HepG2 (cell line): ENCODE results near the gene FRS2. TPM values are rescaled to one million over a fixed set of nuclear protein-coding genes. Genes with fewer than 3 reads are reported as not detected.

Source experiments
- ARHGAP35 ChIP-seq: sonication (generic); formaldehyde crosslinking; IDR thresholded peaks from 2 replicates; pipeline ENCODE4 v1.9.0; 2022; ENCODE audit warnings: mild to moderate bottlenecking, inconsistent platforms, moderate library complexity, missing genetic modification reagents, borderline replicate concordance
- BHLHE40 ChIP-seq: IDR thresholded peaks from 2 replicates; pipeline ENCODE4 v1.6.1; 2011; ENCODE audit warnings: low read length, improper control_type of control experiment
- GMEB2 ChIP-seq: IDR thresholded peaks from 2 replicates; pipeline ENCODE4 v1.6.1; 2016; ENCODE audit warnings: missing biosample characterization, missing genetic modification reagents, low read depth
- HMGA1 ChIP-seq: sonication (generic); formaldehyde crosslinking; conservative IDR thresholded peaks from 2 replicates; pipeline ENCODE4 v1.4.0; 2020; ENCODE audit warnings: missing genetic modification reagents
- HNF1B ChIP-seq: sonication (generic); formaldehyde crosslinking; IDR thresholded peaks from 2 replicates; pipeline ENCODE4 v1.5.1; 2020; ENCODE audit warnings: mild to moderate bottlenecking, moderate library complexity, missing genetic modification reagents
- HNRNPUL1 ChIP-seq: fragments of 200-400 bp; formaldehyde crosslinking; IDR thresholded peaks from 2 replicates; pipeline ENCODE4 v1.6.1; 2017; ENCODE audit warnings: low read depth, mild to moderate bottlenecking, low read length, moderate library complexity
- JDP2 ChIP-seq: sonication (generic); formaldehyde crosslinking; IDR thresholded peaks from 2 replicates; pipeline ENCODE4 v1.8.1; 2022; ENCODE audit warnings: missing genetic modification reagents, borderline replicate concordance
- MNT ChIP-seq: fragments of 450-650 bp; IDR thresholded peaks from 2 replicates; pipeline ENCODE4 v1.6.1; 2016
- RARA ChIP-seq: IDR thresholded peaks from 2 replicates; pipeline ENCODE4 v1.6.1; 2016; ENCODE audit warnings: missing genetic modification reagents, missing compliant biosample characterization
- RCOR2 ChIP-seq: IDR thresholded peaks from 2 replicates; pipeline ENCODE4 v1.6.1; 2016; ENCODE audit warnings: missing biosample characterization, missing genetic modification reagents
- SMARCC2 ChIP-seq: fragments of 450-650 bp; IDR thresholded peaks from 2 replicates; pipeline ENCODE4 v1.6.1; 2017; ENCODE audit warnings: antibody characterized with exemption, mild to moderate bottlenecking
- SRF ChIP-seq: IDR thresholded peaks from 2 replicates; pipeline ENCODE4 v1.6.1; 2011; ENCODE audit warnings: mild to moderate bottlenecking, low read depth, low read length, moderate library complexity
- UBTF ChIP-seq: sonication (generic); formaldehyde crosslinking; IDR thresholded peaks from 2 replicates; pipeline ENCODE4 v1.4.0; 2020; ENCODE audit warnings: mild to moderate bottlenecking, missing genetic modification reagents
- ZFP36L1 ChIP-seq: sonication (generic); formaldehyde crosslinking; IDR thresholded peaks from 2 replicates; pipeline ENCODE4 v1.8.0; 2022; ENCODE audit warnings: mild to moderate bottlenecking, missing genetic modification reagents, moderate library complexity
- ZNF136 ChIP-seq: sonication (generic); formaldehyde crosslinking; IDR thresholded peaks from 2 replicates; pipeline ENCODE4 v1.8.1; 2022; ENCODE audit warnings: low read depth, mild to moderate bottlenecking, moderate library complexity, missing genetic modification reagents
- ZNF280B ChIP-seq: sonication (generic); formaldehyde crosslinking; IDR thresholded peaks from 2 replicates; pipeline ENCODE4 v1.5.0; 2020; ENCODE audit warnings: missing genetic modification reagents, mild to moderate bottlenecking, borderline replicate concordance
- ZNF414 ChIP-seq: sonication (generic); formaldehyde crosslinking; IDR thresholded peaks from 2 replicates; pipeline ENCODE4 v1.5.0; 2020; ENCODE audit warnings: missing genetic modification reagents
- ZNF530 ChIP-seq: sonication (generic); formaldehyde crosslinking; IDR thresholded peaks from 2 replicates; pipeline ENCODE4 v1.5.0; 2020; ENCODE audit warnings: low read depth, mild to moderate bottlenecking, missing genetic modification reagents
- ZNF549 ChIP-seq: sonication (generic); formaldehyde crosslinking; IDR thresholded peaks from 2 replicates; pipeline ENCODE4 v1.5.0; 2020; ENCODE audit warnings: missing genetic modification reagents
- polyA plus RNA-seq, 8 experiments: library from polyadenylated mRNA; depleted of rRNA in 3 of 8; stranded (reverse) in 7 of 8; unstranded in 1 of 8; fragments of >200 nt; fragmentation: Illumina TruSeq in 4 of 8; extraction: Trizol in 4 of 8; gene quantifications; 2 replicates each; pipeline versions ENCODE4 v1.2.1 to v1.2.3, GENCODE V29; 2011 to 2016; ENCODE audit warnings: low read depth in 4 of 8, missing spikeins in 1 of 8, mixed read lengths in 1 of 8; ENCODE audit not compliant: insufficient read depth in 1 of 8
- total RNA-seq, 5 experiments: library from RNA; depleted of rRNA; stranded (reverse); fragments of >200 nt; fragmentation: Illumina TruSeq; extraction: Trizol; gene quantifications; 2 replicates each; pipeline ENCODE4 v1.2.3, GENCODE V29; 2016; ENCODE audit warnings: low read depth in 1 of 5

The FRS2 gene
- total and polyA plus RNA-seq, 2 of the 13 experiments (the other 11 are each of a cell fraction or from before 2014, with no cell fraction given) = 8.3 to 16.8 TPM

GRCh38 chr12:69585189-69586062, 115.2 kb downstream of the FRS2 start, which contains the start of gene CCT2 (continued):
- TF ChIP-seq UBTF (CRISPR knock-in tag) (peak; percentile 78), HMGA1 (CRISPR knock-in tag) (no peak), ZNF136 (CRISPR knock-in tag) (0 out of 2 replicates have a peak, but pooled peaks have one; percentile 74), SMARCC2 (no peak), ZNF280B (peak; percentile 96), RCOR2 (CRISPR knock-in tag) (0 out of 2 replicates have a peak, but pooled peaks have one; percentile 26), GMEB2 (peak; percentile 58), ARHGAP35 (CRISPR knock-in tag) (peak; percentile 94; the same call in 1 of the 2 replicates), BHLHE40 (0 out of 2 replicates have a peak, but pooled peaks have one; percentile 17), SRF (no peak), HNF1B (CRISPR knock-in tag) (peak; percentile 92; the same call in 1 of the 2 replicates), ZNF414 (peak; percentile 91), RARA (CRISPR knock-in tag) (peak; percentile 42; the same call in 1 of the 2 replicates), ZFP36L1 (CRISPR knock-in tag) (peak; percentile 81), ZNF530 (no peak), JDP2 (no peak), ZNF549 (CRISPR knock-in tag) (0 out of 2 replicates have a peak, but pooled peaks have one; percentile 56), MNT (peak; percentile 84; the same call in 1 of the 2 replicates), HNRNPUL1 (no peak)
